ENCODE data around the gene ZNF425.

DNA sequence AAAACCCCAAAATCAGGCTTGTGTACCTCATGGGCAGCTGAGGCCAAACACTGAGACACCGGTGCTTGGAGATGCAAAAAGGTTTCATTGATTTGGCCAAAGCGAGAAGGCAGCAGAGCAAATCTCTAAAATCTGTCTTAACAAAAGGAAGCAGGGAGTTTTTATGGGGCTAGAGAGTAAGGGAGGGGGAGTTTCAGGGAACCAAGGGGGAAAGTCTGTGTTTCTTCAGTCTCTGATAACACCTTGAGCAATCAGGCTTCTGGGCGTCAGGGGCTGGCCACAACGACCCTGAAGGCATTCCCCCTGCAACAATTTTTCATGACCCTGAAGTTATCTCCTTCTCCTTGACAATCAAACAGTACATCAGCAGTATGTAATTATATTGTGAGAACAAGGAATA lies 32.9 kb downstream of the ZNF425 start:
- TF ChIP-seq, protein P1, sequence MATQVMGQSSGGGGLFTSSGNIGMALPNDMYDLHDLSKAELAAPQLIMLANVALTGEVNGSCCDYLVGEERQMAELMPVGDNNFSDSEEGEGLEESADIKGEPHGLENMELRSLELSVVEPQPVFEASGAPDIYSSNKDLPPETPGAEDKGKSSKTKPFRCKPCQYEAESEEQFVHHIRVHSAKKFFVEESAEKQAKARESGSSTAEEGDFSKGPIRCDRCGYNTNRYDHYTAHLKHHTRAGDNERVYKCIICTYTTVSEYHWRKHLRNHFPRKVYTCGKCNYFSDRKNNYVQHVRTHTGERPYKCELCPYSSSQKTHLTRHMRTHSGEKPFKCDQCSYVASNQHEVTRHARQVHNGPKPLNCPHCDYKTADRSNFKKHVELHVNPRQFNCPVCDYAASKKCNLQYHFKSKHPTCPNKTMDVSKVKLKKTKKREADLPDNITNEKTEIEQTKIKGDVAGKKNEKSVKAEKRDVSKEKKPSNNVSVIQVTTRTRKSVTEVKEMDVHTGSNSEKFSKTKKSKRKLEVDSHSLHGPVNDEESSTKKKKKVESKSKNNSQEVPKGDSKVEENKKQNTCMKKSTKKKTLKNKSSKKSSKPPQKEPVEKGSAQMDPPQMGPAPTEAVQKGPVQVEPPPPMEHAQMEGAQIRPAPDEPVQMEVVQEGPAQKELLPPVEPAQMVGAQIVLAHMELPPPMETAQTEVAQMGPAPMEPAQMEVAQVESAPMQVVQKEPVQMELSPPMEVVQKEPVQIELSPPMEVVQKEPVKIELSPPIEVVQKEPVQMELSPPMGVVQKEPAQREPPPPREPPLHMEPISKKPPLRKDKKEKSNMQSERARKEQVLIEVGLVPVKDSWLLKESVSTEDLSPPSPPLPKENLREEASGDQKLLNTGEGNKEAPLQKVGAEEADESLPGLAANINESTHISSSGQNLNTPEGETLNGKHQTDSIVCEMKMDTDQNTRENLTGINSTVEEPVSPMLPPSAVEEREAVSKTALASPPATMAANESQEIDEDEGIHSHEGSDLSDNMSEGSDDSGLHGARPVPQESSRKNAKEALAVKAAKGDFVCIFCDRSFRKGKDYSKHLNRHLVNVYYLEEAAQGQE (IDR thresholded peaks at IDR 0.05; ENCODE audit: low read depth): no peak
- TF ChIP-seq ZBTB7A (IDR thresholded peaks at IDR 0.05; ENCODE audit: low read depth) (no peak), CREB1 (IDR thresholded peaks at IDR 0.05; ENCODE audit: low read depth) (no peak), NFIC (IDR thresholded peaks at IDR 0.05) (no peak), EGR1 (IDR thresholded peaks at IDR 0.05) (no peak)
